ENCODE results near the gene MAPK6. TPM values are rescaled to one million over a fixed set of nuclear protein-coding genes. Genes with fewer than 3 reads are reported as not detected.

The MAPK6 gene
- total RNA-seq, 1 donor from 2014 or later: 128 TPM

DNA sequence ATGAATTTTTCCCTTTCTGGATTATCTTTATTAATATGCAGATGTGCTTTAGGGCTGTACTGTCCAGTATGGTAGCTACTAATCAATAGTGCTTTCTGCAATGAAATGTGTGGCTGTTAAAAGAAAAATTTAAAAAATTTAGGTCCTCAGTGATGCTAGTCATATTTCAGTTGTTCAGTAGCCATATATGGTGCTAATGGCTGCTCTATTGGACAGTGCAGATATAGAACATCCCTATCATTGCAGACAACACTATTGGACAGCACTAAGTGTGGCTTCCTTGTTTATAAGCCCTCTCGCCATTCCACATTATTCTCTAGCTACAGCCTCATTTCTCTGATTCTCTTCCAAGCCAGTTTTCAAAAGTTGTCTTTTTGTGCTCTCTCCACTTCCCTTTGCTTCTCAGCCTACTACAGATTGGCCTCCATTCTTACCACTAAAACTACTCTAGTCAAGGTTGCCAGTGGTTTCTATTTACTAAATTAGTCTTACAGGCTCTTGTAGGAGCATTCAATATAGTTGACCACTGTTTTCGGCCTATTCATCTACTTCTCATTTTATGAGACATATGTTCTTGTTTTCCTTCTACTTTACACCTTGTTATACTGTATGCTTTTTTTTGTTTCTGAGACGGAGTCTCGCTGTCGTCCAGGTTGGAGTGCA is 9.5 kb downstream of the MAPK6 start:
- no peaks in the 10 kb centered on the region for H3K4me1 Mint-ChIP-seq
- no peak overlapping the region for H3K27ac ChIP-seq
- peaks cover 100% of the 10 kb centered on the region for H3K79me2 ChIP-seq (ENCODE audit: low read depth)
- no peaks in the 10 kb centered on the region for H3K27me3 ChIP-seq
- peaks cover 47% of the 10 kb centered on the region for H3K36me3 Mint-ChIP-seq
- no peak overlapping the region for H3K4me2 ChIP-seq
- peaks cover 21% of the 10 kb centered on the region for H3K9me3 Mint-ChIP-seq
- H3K4me1 ChIP-seq: no peaks in the 10 kb centered on the region
- no peak overlapping the region for H3K27ac Mint-ChIP-seq
- H3K9me3 ChIP-seq (ENCODE audit: low read depth): no peaks in the 10 kb centered on the region
- H3K4me3 Mint-ChIP-seq: no peak overlapping the region
- H3K27me3 Mint-ChIP-seq (ENCODE audit: insufficient read depth, low read depth): no peaks in the 10 kb centered on the region
- TF ChIP-seq EZH2 (IDR thresholded peaks at IDR 0.05): no peak
- no peak for TF ChIP-seq EZH2phosphoT487 (IDR thresholded peaks at IDR 0.05)
- TF ChIP-seq, protein P1, sequence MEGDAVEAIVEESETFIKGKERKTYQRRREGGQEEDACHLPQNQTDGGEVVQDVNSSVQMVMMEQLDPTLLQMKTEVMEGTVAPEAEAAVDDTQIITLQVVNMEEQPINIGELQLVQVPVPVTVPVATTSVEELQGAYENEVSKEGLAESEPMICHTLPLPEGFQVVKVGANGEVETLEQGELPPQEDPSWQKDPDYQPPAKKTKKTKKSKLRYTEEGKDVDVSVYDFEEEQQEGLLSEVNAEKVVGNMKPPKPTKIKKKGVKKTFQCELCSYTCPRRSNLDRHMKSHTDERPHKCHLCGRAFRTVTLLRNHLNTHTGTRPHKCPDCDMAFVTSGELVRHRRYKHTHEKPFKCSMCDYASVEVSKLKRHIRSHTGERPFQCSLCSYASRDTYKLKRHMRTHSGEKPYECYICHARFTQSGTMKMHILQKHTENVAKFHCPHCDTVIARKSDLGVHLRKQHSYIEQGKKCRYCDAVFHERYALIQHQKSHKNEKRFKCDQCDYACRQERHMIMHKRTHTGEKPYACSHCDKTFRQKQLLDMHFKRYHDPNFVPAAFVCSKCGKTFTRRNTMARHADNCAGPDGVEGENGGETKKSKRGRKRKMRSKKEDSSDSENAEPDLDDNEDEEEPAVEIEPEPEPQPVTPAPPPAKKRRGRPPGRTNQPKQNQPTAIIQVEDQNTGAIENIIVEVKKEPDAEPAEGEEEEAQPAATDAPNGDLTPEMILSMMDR (IDR thresholded peaks at IDR 0.05): no peak
- no peaks in the 10 kb centered on the region for H3F3A ChIP-seq (ENCODE audit: low read depth)
- H3K4me3 ChIP-seq: no peak overlapping the region
- peaks cover 5% of the 10 kb centered on the region for H3K36me3 ChIP-seq
- peaks cover 47% of the 10 kb centered on the region for H4K20me1 ChIP-seq (ENCODE audit: low read depth)
- no peak overlapping the region for H2AFZ ChIP-seq (replicated peaks)
- no peak for DNase-seq (ENCODE audit: low spot score)
- H3K9ac ChIP-seq: no peak overlapping the region

DNA sequence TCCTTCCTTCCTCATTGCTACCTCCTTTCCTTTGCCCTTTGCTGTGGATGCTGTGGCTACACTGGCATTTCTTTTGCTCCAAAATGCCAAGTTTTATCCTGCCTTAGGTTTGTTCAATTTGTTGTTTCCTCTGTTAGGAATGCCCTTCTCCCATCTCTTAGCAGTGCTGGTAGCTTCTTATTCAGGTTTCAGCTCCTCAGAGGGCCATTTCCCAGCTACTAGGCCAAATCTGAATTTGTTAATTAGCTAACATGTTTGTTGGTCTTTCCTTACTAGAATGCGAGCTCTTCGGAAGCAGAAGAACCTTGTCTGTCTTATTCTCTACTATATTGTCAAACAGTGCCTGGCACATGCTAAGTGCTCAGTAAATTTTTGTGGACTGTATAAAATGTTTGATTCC is 11.0 kb downstream of the MAPK6 start:
- Mint-ChIP-seq H3K27ac (peak overlapping the region; percentile 24), H3K36me3 (peaks cover 57% of the 10 kb centered on the region), H3K9me3 (peaks cover 34% of the 10 kb centered on the region), H3K4me1 (no peaks in the 10 kb centered on the region), H3K4me3 (no peak overlapping the region), H3K27me3 (ENCODE audit: insufficient read depth, low read depth) (no peaks in the 10 kb centered on the region)
- Histone ChIP-seq H3K27me3 (no peaks in the 10 kb centered on the region), H3K27ac (peak overlapping the region; percentile 13), H3K9ac (no peak overlapping the region), H3K9me3 (ENCODE audit: low read depth) (no peaks in the 10 kb centered on the region), H3K4me3 (no peak overlapping the region), H3K4me2 (no peak overlapping the region), H4K20me1 (ENCODE audit: low read depth) (peaks cover 53% of the 10 kb centered on the region), H2AFZ (replicated peaks) (no peak overlapping the region), H3K36me3 (peaks cover 5% of the 10 kb centered on the region), H3K4me1 (no peaks in the 10 kb centered on the region), H3K79me2 (ENCODE audit: low read depth) (peaks cover 100% of the 10 kb centered on the region), H3F3A (ENCODE audit: low read depth) (no peaks in the 10 kb centered on the region)
- no peak for DNase-seq (ENCODE audit: low spot score)
- TF ChIP-seq, protein P1 (IDR thresholded peaks at IDR 0.05): no peak
- TF ChIP-seq EZH2 (IDR thresholded peaks at IDR 0.05): no peak
- no peak for TF ChIP-seq EZH2phosphoT487 (IDR thresholded peaks at IDR 0.05)

DNA sequence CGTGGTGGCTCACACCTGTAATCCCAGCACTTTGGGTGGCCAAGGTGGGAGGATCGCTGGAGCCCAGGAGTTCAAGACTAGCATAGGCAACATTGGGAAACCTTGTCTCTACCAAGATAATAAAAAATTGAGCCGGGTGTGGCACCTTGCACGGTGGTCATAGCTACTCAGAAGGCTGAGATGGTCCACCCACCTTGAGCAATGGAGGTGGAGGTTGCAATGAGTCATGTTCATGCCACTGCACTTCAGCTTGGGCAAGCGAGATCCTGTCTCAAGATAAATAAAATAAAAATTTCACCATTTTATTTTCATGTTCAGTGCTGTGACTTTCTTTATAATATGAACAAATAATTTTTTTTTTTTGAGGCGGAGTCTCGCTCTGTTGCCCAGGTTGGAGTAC is 12.5 kb downstream of the MAPK6 start:
- no peaks in the 10 kb centered on the region for H3K4me1 Mint-ChIP-seq
- TF ChIP-seq EZH2phosphoT487 (IDR thresholded peaks at IDR 0.05) (no peak), EZH2 (IDR thresholded peaks at IDR 0.05) (no peak)
- TF ChIP-seq, protein P1 (IDR thresholded peaks at IDR 0.05): no peak
- Histone ChIP-seq H3K9ac (no peak overlapping the region), H4K20me1 (ENCODE audit: low read depth) (peaks cover 60% of the 10 kb centered on the region), H3K9me3 (ENCODE audit: low read depth) (no peaks in the 10 kb centered on the region), H3K27me3 (no peaks in the 10 kb centered on the region), H3K4me2 (no peak overlapping the region), H2AFZ (replicated peaks) (no peak overlapping the region), H3F3A (ENCODE audit: low read depth) (no peaks in the 10 kb centered on the region), H3K27ac (no peak overlapping the region), H3K36me3 (peaks cover 5% of the 10 kb centered on the region), H3K4me3 (no peak overlapping the region), H3K4me1 (no peaks in the 10 kb centered on the region), H3K79me2 (ENCODE audit: low read depth) (peaks cover 100% of the 10 kb centered on the region)
- no peak overlapping the region for H3K27ac Mint-ChIP-seq
- no peak for DNase-seq (ENCODE audit: low spot score)
- H3K27me3 Mint-ChIP-seq (ENCODE audit: insufficient read depth, low read depth): peaks cover 2% of the 10 kb centered on the region
- peaks cover 30% of the 10 kb centered on the region for H3K9me3 Mint-ChIP-seq
- peaks cover 49% of the 10 kb centered on the region for H3K36me3 Mint-ChIP-seq
- H3K4me3 Mint-ChIP-seq: no peak overlapping the region
